GM12872 (cell line): ENCODE data around the gene CTSZ.

Experiments
- CTCF ChIP-seq: IDR thresholded peaks from 3 replicates; pipeline ENCODE4 v1.5.1; 2011; ENCODE audit warnings: low read depth, mild to moderate bottlenecking, low read length, moderate library complexity; ENCODE audit not compliant: insufficient read depth

Gene CTSZ

DNA sequence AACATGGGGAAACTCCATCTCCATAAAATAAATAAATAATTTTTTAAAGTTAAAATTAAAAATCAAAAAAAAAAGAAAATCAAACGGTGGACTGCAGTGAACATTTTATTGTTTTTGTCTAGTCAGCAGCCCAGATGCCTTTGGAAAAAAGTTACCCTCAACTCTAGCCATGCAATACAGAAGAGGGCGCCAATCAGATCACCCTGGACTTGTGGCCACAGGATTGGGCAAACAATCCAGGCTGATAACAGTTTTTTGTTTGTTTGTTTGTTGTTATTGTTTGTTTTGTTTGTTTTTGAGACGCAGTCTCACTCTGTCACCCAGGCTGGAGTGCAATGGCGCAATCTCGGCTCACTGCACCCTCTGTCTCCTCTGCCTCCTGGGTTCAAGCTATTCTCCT, 56.5 kb downstream of the CTSZ start:
- 0 out of 3 replicates have a peak, but pooled peaks have one; percentile 14 for TF ChIP-seq CTCF

DNA sequence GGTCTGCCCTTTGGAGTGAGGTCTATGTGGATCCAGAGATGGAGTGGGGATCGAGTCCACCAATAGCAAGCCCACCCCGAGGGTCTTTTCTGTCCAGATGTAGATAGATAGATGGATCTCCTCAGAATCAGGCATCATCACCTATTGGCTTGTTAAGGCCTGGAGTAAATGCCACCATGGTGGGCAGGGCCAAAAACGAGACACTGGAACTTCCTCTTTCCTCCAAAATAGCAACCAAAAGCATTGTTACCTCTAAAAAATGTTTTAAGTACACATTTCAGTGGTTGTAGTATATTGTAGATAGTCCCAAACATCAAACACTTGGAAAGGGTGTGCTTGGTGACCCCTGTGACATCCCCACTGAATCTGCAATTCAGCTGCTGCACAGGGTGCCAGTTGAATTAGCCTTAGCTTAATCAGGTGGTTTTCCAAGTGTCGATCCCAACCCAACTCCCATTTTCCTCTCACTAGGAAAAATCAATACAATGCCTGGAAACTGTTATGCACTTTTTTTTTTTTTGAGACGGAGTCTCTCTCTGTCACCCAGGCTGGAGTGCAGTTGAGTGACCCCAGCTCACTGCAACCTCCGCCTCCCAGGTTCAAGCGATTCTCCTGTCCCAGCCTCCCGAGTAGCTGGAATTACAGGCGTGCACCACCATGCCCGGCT, 61.0 kb downstream of the CTSZ start:
- no peak for TF ChIP-seq CTCF
